DMS53 treated with DMSO at 0.1 percent for 48 hours (cell line): ENCODE measurements around the gene RAPGEF1.
"Not testable (repeated sequence)": the region's sequence is repeated elsewhere in the genome, so short reads cannot be mapped to it uniquely, and the experiment has no call there.

Experiments
- DNase-seq: peaks from one replicate; lab custom pipeline; 2025; ENCODE audit not compliant: unreplicated experiment; lab: John Stamatoyannopoulos, UW

The RAPGEF1 gene

DNA sequence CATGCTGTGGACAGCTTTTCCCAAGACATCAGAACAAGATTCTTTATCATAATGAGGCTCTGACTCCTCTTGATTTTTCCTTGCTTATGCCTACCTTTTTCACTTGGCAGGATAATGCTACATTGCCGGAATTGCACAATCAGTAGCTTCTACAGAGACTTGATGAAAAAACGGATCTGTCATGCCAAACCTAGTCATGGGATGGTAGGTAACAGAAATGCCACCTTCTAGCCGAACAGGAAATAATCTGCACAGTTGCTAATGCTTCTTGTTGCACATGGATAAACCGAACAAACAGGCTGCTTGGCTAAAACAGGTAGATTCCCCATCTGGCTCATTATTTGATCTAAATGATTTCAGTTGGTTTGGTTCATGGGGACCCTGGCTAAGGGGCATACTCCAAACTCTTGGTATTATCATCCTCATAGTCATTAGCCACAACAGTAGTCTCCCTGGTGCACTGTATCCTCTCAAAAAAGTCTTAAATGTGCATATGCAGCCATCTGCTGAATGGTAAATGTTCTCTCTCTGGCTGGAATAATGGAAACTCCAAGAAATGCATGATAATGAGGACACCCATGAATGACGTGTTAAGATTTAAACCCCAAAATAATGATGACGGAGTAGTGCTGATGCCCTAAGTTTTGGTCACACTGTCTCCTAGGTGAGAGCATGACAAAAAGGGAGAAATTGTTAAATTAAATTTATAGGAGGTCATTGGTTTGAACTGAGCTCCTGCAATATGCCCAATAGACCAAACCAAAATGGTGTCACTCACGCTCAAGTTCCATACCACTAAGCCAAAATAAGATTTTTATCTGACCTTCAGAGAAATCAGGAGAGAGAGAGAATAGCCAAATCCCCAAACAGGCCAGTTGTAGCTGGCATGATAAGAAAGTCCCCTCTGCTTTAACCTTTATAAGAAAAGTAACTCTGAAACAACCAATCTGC, 47.0 kb downstream of the RAPGEF1 start:
- DNase-seq, result no peak

DNA sequence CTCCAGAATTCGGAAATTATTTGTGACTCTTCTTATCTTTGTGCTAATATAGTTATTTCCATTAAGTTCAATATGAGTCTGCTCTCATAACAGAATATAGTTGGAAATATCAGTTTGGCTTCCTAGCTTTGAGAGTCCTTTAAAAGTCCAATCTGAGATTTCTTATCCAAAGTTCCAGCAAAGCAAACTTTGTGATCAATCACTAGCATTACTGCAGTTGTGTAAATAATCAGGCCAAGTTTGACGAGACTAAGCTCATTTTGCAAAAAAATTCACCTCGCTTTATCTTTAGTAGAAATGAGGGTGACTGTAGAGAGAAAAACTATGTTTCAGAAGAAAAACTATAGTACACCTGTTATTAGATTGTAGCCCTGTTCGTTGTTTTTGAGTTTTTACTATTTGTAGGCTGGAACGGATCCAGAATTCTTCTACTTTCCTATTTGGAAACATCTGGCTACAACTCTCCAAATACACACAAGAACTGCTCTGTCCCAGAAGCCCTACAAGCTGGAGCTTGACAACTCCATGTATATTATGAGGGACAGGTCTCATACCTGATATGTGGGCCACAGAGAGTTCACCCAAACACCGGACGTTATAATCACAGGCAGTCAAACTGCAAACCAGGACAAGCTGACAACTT, 47.8 kb downstream of the RAPGEF1 start:
- no peak for DNase-seq

GRCh38 chr9:131690941-131691573, 48.8 kb downstream of the RAPGEF1 start:
- DNase-seq, result no peak

DNA sequence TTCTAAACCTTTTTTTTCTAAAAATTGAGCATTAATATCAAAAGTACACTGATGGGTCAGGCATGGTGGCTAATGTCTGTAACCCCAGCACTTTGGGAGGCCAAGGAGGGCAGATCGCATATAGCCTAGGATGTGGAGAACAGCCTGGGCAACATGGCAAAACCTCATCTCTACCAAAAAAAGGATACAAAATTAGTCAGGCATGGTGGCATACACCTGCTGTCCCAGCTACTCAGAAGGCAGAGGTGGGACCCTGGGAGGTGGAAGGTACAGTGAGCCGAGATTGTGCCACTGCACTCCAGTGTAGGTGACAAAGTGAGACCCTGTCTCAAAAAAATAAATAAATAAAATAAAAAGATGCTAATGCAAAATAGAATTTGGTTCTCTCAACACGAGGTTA, 49.4 kb downstream of the RAPGEF1 start:
- DNase-seq, result no peak

GRCh38 chr9:131688377-131688776, 51.5 kb downstream of the RAPGEF1 start:
- DNase-seq, result no peak

DNA sequence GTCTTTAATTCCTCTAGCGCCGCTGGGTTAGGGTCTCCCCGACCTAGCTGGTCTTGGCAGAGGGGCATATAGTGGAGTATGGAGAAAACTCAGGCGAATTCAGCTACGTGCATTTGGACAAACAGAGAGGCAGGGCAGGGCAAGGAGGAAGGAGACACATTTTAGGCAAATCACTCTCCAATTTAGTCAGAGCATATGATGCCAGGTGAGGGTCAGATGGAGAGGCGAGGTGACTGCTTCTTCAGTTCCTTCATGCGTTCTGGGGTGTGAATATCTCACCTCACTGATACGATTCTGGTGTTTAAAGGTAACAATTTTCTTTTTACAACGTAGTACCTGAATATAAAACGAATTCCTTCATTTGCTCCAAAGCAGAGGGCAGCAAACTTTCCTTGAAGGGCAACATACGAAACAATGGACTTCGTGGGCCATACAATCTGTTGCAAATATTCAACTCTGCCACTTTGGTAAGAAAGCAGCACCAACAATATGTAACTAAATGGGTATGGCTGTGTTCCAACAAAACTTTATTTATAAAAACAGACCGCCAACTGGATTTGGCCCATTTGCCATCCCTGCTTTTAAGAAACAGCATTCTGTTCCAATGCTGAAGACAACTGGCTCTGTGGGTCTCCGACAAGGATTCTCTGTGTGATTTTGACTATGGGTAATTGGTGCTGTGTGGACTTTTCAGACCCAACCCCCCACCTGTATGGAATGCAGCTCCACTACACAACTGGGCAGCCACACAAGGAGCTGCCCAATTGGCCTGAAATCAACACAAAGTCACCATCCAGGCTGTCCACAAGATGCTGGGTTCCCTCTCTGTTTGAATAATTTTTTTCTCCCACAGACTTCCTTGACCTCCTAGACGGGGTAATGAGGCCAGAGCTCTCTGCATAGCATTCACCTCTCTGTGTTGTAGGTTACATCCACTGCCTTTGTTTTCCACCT, 53.8 kb downstream of the RAPGEF1 start:
- no peak for DNase-seq

DNA sequence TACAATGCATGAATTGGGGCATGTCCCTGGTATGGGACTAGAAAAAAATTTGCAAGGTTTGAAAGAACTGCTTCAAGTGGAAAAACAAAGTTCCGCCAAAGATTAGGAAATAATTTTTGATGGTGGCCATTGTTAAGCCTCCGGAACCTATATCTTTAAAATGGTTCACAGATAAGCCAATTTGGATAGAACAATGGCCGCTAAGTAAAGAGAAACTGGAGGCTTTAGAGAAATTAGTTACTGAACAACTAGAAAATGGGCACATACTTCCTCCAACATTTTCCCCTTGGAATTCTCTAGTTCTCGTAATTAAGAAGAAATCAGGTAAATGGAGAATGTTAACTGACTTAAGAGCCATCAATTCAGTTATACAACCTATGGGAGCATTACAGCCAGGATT, 56.8 kb downstream of the RAPGEF1 start:
- not testable (repeated sequence) for DNase-seq

- no peak for DNase-seq
Observed at GRCh38 chr9:131682261-131682660, 57.6 kb downstream of the RAPGEF1 start.

- DNase-seq, result not testable (repeated sequence)
Observed at GRCh38 chr9:131681826-131682225, 58.0 kb downstream of the RAPGEF1 start.

DNA sequence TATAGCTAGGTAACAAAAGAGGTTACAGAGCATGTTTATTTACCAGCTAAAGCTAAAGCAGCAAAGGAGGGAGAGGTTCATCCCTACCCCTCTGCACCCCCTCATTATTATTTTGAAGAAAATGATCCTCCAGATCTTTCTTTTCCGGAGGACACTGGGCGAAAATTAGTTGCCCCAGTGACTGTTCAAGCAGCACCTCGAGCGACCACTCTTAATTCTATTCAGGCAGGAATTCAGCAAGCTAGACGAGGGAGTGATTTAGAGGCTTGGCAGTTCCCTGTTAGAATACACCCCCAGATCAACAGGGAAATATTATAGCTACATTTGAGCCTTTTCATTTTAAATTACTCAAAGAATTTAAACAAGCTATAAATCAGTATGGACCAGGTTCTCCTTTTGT, 58.8 kb downstream of the RAPGEF1 start:
- not testable (repeated sequence) for DNase-seq

- no peak for DNase-seq
Observed at GRCh38 chr9:131679261-131680020, 60.4 kb downstream of the RAPGEF1 start.

- DNase-seq, result peak; percentile 88
Observed at GRCh38 chr9:131678499-131679111, 61.3 kb downstream of the RAPGEF1 start.

- peak; percentile 61 for DNase-seq
Observed at GRCh38 chr9:131677444-131678180, 62.3 kb downstream of the RAPGEF1 start.

DNA sequence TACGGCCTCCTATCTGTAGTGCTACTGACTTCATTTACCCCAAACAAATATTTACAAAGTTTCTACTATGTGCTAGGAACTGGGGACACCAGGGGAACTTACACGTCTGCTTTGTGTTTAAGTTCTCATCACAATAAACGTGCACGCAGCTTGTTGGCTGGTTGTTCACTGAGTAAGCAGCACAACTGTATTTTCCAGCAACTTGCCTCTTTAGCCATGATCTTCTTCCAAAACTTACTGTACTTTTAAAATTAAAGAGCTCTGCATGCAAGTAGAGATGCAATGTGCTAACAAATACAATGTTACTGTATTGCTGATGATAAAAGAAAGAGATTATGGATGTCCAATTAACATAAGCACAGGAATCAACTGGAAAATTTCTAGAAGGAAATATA, 62.8 kb downstream of the RAPGEF1 start:
- no peak for DNase-seq

DNA sequence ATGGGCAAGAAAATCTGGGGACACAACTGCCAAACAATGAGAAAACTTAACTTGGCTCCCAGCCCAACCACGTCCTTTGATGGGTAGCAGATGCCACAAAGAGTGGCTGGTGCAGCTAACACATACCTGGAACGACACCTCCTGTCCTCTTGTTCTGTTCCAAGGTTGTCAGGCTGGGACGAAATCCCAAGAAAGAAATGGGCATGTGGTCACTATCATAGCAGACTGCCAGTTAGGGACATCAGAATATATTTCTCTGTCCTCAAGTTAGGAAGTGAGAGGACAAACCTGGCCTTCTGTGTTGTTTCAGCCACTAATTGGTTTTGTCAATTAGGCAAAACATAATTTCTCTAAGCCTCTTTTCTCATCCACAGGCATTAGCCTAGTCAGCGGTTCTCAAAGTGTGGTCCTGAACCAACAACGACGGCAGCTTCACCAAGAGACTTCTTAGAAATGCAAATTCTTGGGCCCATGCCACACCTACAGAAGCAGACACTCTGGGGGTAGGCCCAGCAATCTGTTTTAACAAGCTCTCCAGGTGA, 63.4 kb downstream of the RAPGEF1 start:
- DNase-seq, result no peak

DNA sequence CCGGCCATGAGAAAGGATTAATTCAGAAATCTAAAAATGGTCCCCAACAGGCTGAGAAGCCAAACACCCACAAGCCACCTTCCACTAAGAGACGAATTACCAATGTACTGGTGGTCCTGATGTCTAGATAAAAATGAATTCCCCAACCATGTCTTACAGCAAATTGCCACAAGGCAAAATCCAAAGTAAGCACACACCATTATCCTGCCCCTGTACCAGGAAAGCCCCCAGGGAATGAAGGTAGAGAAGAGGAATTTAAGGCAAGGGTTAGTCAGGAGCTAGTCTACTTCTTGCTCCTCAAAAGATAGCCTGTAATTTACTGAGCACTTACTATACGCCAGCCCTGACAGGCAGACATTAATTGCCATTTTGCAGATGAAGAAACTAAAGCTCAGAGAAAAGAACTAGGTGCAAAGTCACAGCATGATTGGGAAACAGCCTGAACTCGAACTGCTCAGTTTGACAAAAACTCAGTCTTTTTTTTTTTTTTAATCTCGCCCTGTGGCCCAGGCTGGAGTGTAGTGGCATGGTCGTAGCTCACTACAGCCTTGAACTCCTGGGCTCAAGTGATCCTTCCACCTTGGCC, 64.3 kb downstream of the RAPGEF1 start:
- no peak for DNase-seq

DNA sequence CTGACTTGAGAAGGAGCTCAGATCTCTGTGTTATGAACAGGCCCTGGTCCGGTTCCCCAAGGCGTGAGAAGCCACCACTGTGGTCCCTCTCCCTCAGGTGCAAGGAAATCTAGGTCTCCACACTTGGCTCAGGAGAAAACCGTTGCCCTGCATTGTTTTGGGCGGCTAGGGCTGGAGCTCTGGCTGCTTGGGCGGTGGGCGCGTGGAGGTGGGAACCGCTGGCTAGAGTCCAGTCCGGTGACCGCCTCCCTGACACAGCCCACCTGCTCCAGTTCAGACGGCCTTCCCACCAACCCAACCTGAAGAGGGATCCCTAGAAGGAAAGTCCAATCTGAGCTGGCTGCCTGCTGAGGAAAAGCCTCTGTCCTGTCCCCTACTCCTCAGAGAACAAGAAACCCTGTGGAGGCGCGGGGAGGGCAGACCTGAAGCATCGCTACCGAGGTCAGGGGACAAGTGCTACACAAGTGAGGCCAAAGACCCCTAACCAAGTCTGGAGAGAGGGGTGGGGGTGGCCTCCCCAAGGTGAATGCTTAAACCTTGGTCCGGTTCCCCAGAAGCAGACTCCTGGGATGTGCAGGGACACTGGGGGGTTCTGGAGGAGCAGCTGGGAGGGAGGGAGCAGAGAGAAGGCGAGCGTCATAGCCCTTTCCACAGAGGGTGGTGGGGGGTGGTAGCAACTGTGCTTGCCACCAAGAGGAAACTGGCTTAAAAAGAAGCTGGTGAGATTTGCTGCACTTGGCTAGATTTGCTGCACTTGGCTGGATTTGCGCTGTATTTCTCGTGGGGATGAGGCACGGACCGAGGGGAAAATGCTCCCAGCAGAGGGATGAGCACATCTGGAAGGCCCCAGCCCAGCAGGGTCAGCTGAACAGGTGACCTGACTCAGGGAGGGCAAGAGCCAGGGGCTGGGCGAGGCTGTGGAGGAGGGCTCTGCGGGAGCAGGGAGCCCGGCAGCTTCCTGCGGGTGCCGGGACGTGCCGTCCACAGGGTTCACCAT, 65.2 kb downstream of the RAPGEF1 start:
- DNase-seq, result no peak
